NOMO-1 treated with dmso at 0.1 percent for 144 hours (cell line): ENCODE data around the gene E2F1.

ENCODE experiments used
- DNase-seq: peaks from one replicate; lab custom pipeline; 2025; ENCODE audit not compliant: unreplicated experiment; lab: John Stamatoyannopoulos, UW

The E2F1 gene

GRCh38 chr20:33672426-33673113 lies 13.6 kb downstream of the E2F1 start:
- DNase-seq: no peak

DNA sequence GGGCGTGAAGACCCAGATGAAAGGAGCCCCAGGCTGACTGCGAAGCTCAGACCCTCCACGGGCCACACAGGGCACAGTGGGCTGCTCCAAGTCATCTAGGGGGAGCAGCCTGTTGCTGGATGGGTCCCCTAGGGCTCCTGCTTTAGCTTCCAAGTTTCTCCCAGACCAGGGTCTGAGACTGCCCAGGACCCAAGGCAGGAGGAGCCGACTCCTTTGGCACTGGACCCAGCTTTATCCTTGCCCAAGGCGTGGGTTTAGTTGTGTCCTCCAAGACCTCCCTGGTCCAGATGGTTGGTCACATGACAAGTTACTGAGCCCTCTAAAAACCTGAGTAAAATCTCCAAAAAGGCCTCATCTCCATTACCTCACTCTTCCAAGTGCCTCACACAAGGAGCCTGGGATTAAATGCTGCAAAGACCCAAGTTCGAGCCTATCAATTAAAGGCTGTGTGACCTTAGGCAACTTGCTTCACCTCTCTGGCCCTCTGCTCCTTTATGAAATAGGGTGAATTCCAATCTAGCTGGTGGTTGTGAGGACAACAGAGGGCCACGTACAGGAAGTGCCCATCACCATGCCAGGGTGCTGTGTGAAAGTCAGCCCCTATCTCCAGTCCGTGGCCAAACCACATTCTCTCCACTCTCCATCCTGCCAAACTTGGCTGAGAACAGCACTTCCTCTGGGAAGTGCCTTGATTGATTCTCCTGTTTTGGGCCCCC lies 14.5 kb downstream of the E2F1 start:
- no peak for DNase-seq

GRCh38 chr20:33670715-33671499 lies 15.3 kb downstream of the E2F1 start:
- DNase-seq: no peak

- DNase-seq: no peak
Measured at GRCh38 chr20:33669873-33670640, 16.1 kb downstream of the E2F1 start.

GRCh38 chr20:33669224-33669623 lies 17.0 kb downstream of the E2F1 start:
- DNase-seq: no peak

- no peak for DNase-seq
Measured at GRCh38 chr20:33668466-33669155, 17.6 kb downstream of the E2F1 start.

- DNase-seq: peak; percentile 60
Measured at GRCh38 chr20:33667676-33668465, 18.3 kb downstream of the E2F1 start.

DNA sequence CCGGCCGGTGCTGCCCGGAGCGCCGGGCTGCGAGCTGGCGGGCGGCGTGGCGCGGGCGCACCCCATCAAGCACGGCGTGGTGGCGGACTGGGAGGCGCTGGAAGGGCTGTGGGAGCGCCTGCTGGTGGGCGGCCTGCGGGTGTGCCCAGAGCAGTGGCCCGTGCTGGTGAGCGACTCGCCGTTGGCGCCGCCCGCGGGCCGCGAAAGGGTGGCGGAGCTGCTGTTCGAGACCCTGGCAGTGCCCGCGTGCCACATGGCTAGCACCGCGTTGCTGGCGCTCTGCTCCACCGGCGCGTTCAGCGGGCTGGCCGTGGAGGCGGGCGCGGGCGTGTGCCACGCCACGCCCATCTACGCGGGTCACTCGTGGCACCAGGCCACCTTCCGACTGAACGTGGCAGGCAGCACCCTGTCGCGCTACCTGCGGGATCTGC lies 18.9 kb downstream of the E2F1 start:
- no peak for DNase-seq

DNA sequence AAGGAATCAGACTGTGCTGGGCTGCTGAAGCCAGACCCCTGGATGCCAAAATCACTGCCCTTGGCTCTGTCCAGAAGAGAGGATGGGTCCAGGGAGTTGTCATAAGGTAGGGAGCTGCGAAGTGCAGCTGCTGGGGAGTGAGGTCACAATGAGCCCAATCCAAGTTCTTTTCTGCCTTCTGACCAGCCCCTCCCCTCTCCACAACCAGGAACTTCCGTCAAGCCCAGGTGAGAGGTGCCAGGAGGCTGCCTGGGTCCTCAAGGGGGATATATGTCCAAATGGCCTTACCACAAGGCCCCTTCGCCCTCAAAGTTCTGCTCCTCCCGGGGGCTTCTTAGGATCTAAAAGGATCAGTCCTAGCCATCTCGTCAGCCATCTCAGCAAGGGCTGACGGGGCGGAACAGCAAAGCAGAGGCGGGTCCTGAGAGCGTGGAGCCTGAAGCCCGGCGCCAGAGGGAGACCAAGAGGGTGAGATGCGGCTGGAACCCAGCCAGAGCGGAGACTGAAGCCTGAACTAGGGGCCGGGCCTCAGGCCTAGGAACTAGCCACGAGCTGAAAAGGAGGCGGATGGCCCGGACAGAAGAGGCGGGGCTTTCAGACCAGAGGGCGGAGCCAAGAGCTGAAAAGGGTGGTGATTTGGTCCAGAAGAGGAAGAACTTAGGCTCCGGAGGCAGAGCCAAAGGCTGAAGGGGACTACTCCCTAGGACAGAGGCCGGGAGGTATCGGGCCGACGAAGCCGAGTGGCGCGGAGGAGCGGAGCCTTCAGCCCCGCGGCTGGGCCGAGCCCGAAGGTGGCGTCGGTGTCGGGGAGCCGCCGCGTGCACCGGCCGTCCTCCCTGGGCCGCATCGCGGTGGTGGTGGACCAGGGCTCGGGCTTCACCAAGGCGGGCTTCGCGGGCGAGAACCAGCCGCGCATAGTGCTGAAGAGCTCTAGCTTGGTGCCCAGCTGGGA lies 19.6 kb downstream of the E2F1 start, which contains the start of gene ACTL10:
ACTL10 (plus strand) TSS at position 651 of the 952 bp plus-strand sequence. CDS start 555 bp downstream, outside the sequence.
- DNase-seq: peak; percentile 99

- DNase-seq: no peak
Measured at GRCh38 chr20:33664762-33665144, 21.4 kb downstream of the E2F1 start.

GRCh38 chr20:33664085-33664761 lies 22.0 kb downstream of the E2F1 start:
- no peak for DNase-seq

DNA sequence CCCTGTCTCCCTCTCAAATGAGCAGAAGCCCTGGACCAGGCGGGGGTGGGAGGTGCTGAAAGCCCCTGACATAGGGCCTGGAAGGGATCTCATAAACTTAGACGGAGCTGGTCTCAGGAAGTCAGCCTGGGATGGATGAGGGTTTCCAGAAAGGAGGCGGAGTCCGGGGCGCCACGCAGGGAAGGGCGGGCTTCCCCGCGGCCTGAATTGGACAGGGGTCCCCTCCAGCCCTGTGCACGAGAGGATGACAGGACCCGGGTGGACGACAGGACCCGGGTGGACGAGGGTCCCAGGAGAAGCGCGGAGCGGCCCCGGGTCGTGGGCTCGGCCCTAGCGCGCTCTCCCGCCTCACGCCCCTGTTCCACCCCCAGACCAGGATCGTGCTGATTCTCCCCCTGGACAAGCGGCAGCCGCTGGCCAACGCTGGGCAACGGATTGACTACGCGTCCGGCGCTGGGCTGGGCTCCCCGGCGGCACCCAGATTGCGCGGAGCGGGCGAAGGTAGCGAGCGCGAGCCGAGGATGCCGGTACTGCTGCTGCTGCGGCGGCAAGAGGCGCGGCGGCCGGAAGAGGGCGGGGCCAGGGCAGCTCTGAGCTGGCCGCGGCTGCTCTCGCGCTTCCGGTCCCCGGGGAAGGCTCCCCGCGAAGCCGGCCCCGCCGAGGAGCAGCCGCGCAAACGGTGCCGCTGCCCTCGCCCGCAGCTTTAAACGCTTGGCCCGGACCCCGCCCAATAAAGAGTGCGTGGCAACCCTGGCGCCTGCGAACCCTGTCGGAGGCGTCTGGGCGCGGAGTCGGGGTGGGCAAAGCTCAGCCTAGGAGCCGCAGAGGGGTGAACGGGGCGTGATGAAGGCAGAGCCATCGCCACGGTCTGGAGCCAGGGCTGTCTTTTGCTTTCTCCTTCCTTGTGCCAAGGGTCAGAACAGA lies 22.8 kb downstream of the E2F1 start:
- peak; percentile 81 for DNase-seq

GRCh38 chr20:33662172-33662571 lies 24.0 kb downstream of the E2F1 start, which contains the start of gene C20orf144:
Gene C20orf144, plus strand, starts transcription at chr20:33662327. Its CDS starts 19 bp downstream, at chr20:33662346.
- no peak for DNase-seq

- DNase-seq: no peak
Measured at GRCh38 chr20:33660685-33661058, 25.5 kb downstream of the E2F1 start.

- DNase-seq: no peak
Measured at GRCh38 chr20:33660035-33660684, 26.0 kb downstream of the E2F1 start.

GRCh38 chr20:33659341-33660034 lies 26.7 kb downstream of the E2F1 start:
- no peak for DNase-seq
